IPS DF 4.7 (cell line): ENCODE measurements around the gene CDHR5.

ENCODE experiments used
- DNase-seq: peaks from one replicate; pipeline ENCODE4 v3.0.0-alpha.2; 2013; ENCODE audit warnings: low spot score; ENCODE audit errors: extremely low read depth

The CDHR5 gene

DNA sequence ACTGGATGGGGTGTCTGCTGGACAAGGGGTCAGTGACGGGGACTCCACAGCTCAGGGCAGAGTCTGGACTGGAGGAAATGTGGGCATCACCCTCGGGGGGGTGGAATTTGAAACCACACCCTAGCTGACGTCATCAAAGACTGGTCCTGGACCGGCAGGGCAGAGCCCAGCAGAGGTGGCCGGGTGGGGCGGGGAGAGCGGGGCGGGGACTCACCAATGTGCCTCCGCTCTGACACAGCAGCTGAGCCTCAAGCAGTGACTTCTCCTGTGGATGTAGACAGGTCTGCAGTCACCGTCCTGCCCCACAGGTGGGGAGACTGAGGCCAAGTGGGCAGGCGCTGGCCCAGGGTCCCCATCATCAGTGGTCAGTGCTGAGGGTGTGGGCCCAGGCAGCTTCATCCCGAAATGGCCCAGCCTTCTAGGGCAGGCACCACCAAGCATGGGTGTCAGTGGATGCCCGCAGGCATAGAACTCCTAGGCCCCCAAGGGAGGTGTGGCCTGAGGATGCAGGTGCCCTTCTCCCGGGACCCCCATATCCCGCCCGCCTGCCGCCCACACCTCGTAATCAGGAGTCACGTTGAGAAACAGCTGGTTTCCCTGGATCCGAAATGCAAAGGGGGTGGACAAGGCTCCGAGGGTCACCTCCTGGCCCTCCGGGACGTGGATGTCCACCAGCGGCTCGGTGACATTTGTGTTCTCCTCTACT is 603 bp downstream of the CDHR5 start:
- DNase-seq = no peak

DNA sequence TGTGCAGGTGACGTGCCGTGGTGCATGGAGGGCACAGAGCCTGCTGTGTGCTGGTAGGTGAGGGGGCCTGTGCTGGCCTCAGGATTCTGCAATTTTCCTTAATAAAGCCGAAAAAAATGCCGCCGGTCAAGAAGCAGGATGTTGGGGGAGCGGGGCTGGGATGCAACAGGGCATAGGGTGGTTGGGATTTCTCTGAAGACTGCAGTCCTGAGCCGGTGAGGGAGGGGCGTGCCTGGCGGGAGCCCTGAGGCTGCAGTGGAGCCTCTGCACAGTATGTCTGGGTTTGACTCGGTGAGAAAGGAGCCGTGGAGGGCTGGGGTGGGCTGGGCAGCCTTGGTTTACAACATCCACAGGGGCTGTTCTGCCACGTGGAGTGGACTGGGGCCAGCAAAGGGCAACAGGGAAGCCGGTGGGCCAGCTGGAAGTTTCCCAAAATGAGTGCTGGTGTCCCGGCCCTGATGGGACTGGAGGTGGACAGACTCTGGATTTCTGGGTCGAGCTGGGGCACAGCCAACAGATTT is 1.3 kb downstream of the CDHR5 start:
- DNase-seq = no peak

- no peak for DNase-seq
Observed at GRCh38 chr11:621838-622237, 2.9 kb downstream of the CDHR5 start.

- DNase-seq = no peak
Observed at GRCh38 chr11:620935-621814, 3.6 kb downstream of the CDHR5 start.

- no peak for DNase-seq
Observed at GRCh38 chr11:620201-620600, 4.6 kb downstream of the CDHR5 start.

- DNase-seq = no peak
Observed at GRCh38 chr11:619628-620050, 5.1 kb downstream of the CDHR5 start.

DNA sequence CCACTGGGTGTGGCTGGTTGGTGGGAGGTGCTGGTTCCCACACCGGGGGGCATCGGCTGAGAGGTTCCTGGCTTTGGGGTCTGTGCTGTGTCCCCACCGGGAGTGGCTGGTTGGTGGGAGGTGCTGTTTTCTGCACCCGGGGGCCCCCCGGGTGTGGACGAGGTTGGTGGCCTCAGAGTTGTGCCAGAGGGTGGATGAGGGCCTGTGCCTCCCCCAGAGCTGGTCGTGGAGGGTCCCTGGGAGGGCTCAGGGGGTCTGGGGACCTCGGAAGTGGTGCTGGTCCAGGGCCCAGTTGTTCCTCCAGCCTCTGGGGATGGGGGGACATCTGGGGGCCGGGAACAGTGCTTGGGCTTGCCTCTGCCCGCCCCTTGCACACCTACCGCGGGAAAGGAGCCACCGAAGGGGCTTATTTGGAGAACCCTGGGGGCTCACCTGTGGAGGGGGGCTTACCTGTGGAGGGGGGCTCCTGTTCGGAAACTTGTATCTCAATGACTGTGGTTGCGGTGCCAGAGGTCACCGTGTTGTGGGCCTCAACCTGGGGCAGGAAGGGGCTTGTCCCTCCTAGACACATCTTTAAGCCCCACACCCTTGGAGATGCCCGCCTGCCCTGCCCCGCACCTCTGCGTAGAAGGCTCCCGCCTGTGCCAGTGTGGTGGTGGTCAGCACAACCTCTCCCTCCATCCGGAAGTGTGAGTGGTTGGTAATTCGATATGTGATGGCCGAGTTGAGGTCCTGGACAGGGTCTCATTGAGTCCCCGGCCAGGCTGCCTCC is 5.7 kb downstream of the CDHR5 start:
- no peak for DNase-seq

DNA sequence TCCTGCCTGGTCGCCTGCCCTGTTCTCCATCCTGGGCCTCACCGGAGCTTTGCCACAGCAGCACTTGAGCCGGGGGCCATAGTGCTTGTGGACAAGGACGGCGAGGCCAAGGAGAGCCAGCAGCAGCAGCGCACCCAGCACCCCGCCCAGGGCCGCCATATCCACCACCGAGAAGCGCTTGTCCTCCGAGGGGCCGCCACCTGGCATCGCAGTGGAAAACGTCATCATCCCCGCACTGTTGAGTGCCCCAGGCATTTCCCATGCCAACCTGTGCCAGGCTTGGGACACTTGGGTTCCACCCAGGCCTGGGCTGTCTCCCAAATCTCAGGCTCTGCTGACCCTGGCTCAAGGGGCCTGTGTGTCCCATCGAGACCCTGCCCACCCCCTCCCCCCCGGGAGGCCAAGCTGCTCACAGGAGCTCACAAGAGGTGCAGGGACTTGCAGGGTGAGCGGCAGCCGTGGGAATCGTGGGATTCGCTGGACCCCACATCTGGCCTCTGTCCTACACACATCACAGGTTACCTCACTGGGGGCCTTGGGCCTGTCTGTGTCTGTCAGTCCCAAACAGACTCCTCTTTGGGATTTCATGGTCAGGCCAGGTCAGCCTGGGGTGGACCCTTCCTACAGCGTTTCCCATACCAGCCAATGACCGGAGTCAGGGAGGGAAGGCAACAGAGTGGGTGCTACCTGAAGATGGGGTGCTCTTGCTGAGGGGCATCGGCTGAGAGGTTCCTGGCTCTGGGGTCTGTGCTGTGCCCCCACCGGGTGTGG is 6.7 kb downstream of the CDHR5 start:
- DNase-seq = no peak

- no peak for DNase-seq
Observed at GRCh38 chr11:617199-617911, 7.4 kb downstream of the CDHR5 start.

- DNase-seq = no peak
Observed at GRCh38 chr11:616320-617198, 8.2 kb downstream of the CDHR5 start.

- no peak for DNase-seq
Observed at GRCh38 chr11:615504-616319, 9.0 kb downstream of the CDHR5 start, which contains the start of gene IRF7. IRF7 (minus strand) TSS chr11:615950; CDS start chr11:615364, 586 bp downstream.

- no peak for DNase-seq
Observed at GRCh38 chr11:614623-615503, 9.9 kb downstream of the CDHR5 start.

DNA sequence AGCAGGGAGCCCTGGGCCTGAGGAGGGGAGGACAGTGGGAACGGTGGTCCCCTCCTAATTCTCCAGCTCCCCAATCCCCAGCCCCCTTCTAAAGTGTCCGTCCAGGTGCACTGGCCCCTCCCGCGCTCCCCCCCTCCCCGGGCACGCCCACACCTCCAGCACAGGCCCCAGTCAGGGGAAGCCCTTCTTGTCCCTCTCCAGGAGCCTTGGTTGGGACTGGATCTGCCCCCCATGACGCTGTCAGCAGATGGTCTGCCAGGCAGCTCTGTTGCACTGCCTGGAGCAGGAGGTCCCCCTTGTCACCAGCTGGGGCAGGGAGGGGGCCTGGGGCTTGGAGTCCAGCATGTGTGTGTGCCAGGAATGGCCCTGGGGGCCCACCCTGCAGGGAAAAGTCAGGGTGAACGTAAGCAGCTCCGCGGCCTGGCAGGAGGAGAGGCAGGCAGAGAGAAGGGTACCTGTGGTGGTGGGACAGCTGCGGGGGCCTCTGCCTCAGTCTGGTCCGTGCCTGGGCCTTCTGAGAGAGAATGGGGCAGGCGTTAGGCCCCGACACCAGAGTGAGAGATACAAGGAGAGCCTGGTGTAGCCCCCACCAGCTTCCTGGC is 10.6 kb downstream of the CDHR5 start:
- DNase-seq = no peak

- no peak for DNase-seq
Observed at GRCh38 chr11:613369-613968, 11.3 kb downstream of the CDHR5 start.

GRCh38 chr11:612961-613300 is 11.8 kb downstream of the CDHR5 start:
- no peak for DNase-seq

- DNase-seq = no peak
Observed at GRCh38 chr11:612201-612960, 12.4 kb downstream of the CDHR5 start.
